Esophagus squamous epithelium (tissue), 4 donors: ENCODE data around the gene HACD2.

Experiments used
- CTCF ChIP-seq, 6 experiments: fragments of 450-650 bp in 4 of 6; fragments of 200-600 bp in 2 of 6; sonication (generic) in 2 of 6; IDR thresholded peaks; one replicate each; pipeline ENCODE4 v1.5.1; 2016 to 2019; ENCODE audit warnings: antibody characterized with exemption in 6 of 6, mild to moderate bottlenecking in 4 of 6, moderate library complexity in 4 of 6
- POLR2A ChIP-seq, 4 donors: fragments of 450-650 bp; IDR thresholded peaks; one replicate each; pipeline ENCODE4 v1.6.1; 2017; ENCODE audit warnings: antibody characterized with exemption in 4 of 4, mild to moderate bottlenecking in 4 of 4, moderate library complexity in 3 of 4

GRCh38 chr3:123485551-123485950, 99.3 kb downstream of the HACD2 start:
- TF ChIP-seq POLR2A (IDR thresholded peaks at IDR 0.05) (no peak), CTCF (IDR thresholded peaks at IDR 0.05) (no peak)
